Thyroid gland (tissue), 4 donors: Measurements from ENCODE around the gene ACAN. TPM values are rescaled to one million over a fixed set of nuclear protein-coding genes. Genes with fewer than 3 reads are reported as not detected.

ENCODE experiments used
- DNase-seq, 2 donors: peaks; one replicate each; pipeline ENCODE4 v3.0.0-alpha.2; 2019
- H3K27ac ChIP-seq, 3 donors: fragments of 200-600 bp; sonication (generic); 1 replicate in 2 of 3; 2 replicates in 1 of 3; pipeline ENCODE4 v1.5.1; 2016 to 2019; ENCODE audit warnings: mild to moderate bottlenecking in 1 of 3, moderate library complexity in 1 of 3
- H3K27me3 ChIP-seq: fragments of 200-600 bp; sonication (generic); one replicate; pipeline ENCODE4 v1.5.1; 2019
- H3K36me3 ChIP-seq, 2 donors: fragments of 200-600 bp; sonication (generic); one replicate each; pipeline ENCODE4 v1.5.1; 2016 to 2019
- H3K4me1 ChIP-seq, 2 donors: fragments of 200-600 bp; sonication (generic); one replicate each; pipeline ENCODE4 v1.5.1; 2017 to 2019
- H3K4me3 ChIP-seq, 3 donors: fragments of 200-600 bp; sonication (generic); replicated peaks in 1 of 3; 1 replicate in 2 of 3; 2 replicates in 1 of 3; pipeline ENCODE4 v1.5.1; 2016; ENCODE audit warnings: mild to moderate bottlenecking in 1 of 3
- H3K9me3 ChIP-seq: fragments of 200-600 bp; sonication (generic); one replicate; pipeline ENCODE4 v1.5.1; 2017
- POLR2A ChIP-seq, 2 donors: fragments of 450-650 bp; IDR thresholded peaks; one replicate each; pipeline ENCODE4 v1.6.1; 2017; ENCODE audit warnings: antibody characterized with exemption in 2 of 2, mild to moderate bottlenecking in 2 of 2, moderate library complexity in 1 of 2
- WGBS, 2 donors: methylation state at CpG; one replicate each; pipeline ENCODE4 v1.1.5; 2017; 5-methylcytosine and 5-hydroxymethylcytosine counted together
- intact Hi-C: fragments of 100-400 bp; cut with DNase I; formaldehyde crosslinking; loops from one replicate; pipeline ENCODE4 v1.15.1; 2023
- total RNA-seq, 4 donors: library from RNA; depleted of rRNA; stranded (reverse); fragments of >200 nt; gene quantifications; one replicate each; pipeline ENCODE4 v1.2.3, GENCODE V29; 2016
- TF ChIP-seq, protein P1 (sequence below), 6 experiments: fragments of 200-600 bp in 3 of 6; fragments of 450-650 bp in 3 of 6; sonication (generic) in 3 of 6; IDR thresholded peaks; one replicate each; pipeline ENCODE4 v1.5.1; 2016 to 2019; ENCODE audit warnings: antibody characterized with exemption in 6 of 6, mild to moderate bottlenecking in 2 of 6, inconsistent platforms in 1 of 6, moderate library complexity in 1 of 6

Gene ACAN
- total RNA-seq, 4 donors from 2014 or later, result 0.13 to 0.73 (median 0.25) TPM; not detected in 1

DNA sequence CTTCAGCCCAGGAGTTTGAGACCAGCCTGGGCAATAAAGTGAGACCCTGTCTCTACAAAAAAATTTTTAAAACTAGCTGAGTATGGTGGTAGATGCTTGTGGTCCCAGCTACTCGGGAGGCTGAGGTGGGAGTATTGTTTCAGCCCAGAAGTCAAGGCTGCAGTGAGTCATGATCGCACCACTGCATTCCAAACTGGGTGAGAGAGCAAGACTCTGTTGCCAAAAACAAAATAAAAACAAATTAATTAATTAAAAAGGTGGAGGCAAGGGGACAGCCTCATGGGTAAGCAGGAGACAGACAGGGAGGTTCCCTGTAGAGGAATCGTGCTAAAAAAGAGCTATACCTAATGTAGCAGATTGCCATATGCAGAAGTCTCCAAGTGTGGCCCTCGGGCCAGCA, 79.5 kb downstream of the ACAN start:
- intact Hi-C loops, result no loop called here
- Histone ChIP-seq H3K27ac (no peak overlapping the region), H3K27me3 (no peaks in the 10 kb centered on the region), H3K9me3 (no peaks in the 10 kb centered on the region), H3K4me3 (no peak overlapping the region), H3K4me1 (no peaks in the 10 kb centered on the region), H3K36me3 (no peaks in the 10 kb centered on the region)
- WGBS, 2 donors, result 70 to 89% methylated on average over 4 of the region's 4 CpGs
- DNase-seq, result no peak
- TF ChIP-seq, protein P1, sequence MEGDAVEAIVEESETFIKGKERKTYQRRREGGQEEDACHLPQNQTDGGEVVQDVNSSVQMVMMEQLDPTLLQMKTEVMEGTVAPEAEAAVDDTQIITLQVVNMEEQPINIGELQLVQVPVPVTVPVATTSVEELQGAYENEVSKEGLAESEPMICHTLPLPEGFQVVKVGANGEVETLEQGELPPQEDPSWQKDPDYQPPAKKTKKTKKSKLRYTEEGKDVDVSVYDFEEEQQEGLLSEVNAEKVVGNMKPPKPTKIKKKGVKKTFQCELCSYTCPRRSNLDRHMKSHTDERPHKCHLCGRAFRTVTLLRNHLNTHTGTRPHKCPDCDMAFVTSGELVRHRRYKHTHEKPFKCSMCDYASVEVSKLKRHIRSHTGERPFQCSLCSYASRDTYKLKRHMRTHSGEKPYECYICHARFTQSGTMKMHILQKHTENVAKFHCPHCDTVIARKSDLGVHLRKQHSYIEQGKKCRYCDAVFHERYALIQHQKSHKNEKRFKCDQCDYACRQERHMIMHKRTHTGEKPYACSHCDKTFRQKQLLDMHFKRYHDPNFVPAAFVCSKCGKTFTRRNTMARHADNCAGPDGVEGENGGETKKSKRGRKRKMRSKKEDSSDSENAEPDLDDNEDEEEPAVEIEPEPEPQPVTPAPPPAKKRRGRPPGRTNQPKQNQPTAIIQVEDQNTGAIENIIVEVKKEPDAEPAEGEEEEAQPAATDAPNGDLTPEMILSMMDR (IDR thresholded peaks at IDR 0.05), result no peak
- TF ChIP-seq POLR2A (IDR thresholded peaks at IDR 0.05), result no peak

DNA sequence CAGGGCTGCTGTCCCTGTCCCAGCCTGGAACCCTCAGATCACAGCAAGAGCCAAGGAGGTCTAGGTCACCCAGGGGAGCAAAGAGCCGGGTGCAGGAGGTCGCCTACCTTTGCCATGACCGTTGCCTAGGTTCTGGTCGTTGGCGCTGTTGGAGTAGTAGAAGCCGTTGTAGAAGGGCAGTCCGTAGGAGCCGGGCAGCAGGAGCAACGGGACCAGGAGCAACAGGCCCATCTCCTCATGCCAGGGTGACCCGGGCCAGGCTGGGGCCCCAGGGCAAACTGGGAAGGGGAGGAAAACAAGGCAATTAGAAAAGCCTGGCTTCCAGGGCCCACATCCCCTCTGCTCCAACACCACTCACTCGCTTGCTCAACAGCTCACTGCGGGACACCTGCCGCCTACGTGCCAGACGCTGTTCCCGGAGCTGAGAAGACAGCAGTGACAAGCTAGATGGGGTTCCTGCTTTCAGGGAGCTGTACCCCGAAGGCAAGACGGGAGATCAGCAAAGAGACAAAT, 83.9 kb downstream of the ACAN start:
- Histone ChIP-seq H3K4me1 (no peaks in the 10 kb centered on the region), H3K27ac (no peak overlapping the region), H3K27me3 (no peaks in the 10 kb centered on the region), H3K4me3 (no peak overlapping the region), H3K36me3 (no peaks in the 10 kb centered on the region), H3K9me3 (no peaks in the 10 kb centered on the region)
- TF ChIP-seq, protein P1 (IDR thresholded peaks at IDR 0.05), result no peak
- no peak for TF ChIP-seq POLR2A (IDR thresholded peaks at IDR 0.05)
- intact Hi-C loops, result no loop called here
- DNase-seq, result no peak
- WGBS, 2 donors, result 78 to 93% methylated on average over 16 to 18 of the region's 18 CpGs

DNA sequence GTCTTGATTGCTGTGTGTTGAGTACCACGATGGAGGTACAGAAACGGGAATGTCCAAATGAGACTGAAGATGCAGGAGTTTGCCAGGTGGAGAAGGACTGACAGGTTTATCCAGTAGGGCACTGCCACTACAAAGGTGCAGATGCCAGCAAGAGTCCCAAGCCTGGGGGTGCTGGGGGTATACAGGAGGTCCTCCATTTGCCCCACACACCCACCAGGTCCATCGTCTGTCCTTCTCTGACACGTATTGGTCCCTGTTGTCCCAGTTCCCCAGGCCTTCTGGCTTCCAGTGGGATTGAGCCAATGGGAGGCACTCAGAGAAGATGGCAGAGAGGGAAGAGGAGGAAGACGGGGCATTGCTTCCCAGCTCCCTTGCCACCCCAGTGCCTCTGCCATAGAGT, 85.5 kb downstream of the ACAN start:
- H3K4me1 ChIP-seq, result no peaks in the 10 kb centered on the region
- DNase-seq, result no peak
- no peak overlapping the region for H3K4me3 ChIP-seq
- no peaks in the 10 kb centered on the region for H3K36me3 ChIP-seq
- WGBS, 2 donors, result 91 to 95% methylated on average over 5 of the region's 5 CpGs
- H3K27me3 ChIP-seq, result no peaks in the 10 kb centered on the region
- intact Hi-C loops, result no loop called here
- H3K9me3 ChIP-seq, result no peaks in the 10 kb centered on the region
- H3K27ac ChIP-seq, result no peak overlapping the region
- TF ChIP-seq, protein P1 (IDR thresholded peaks at IDR 0.05), result no peak
- TF ChIP-seq POLR2A (IDR thresholded peaks at IDR 0.05), result no peak

DNA sequence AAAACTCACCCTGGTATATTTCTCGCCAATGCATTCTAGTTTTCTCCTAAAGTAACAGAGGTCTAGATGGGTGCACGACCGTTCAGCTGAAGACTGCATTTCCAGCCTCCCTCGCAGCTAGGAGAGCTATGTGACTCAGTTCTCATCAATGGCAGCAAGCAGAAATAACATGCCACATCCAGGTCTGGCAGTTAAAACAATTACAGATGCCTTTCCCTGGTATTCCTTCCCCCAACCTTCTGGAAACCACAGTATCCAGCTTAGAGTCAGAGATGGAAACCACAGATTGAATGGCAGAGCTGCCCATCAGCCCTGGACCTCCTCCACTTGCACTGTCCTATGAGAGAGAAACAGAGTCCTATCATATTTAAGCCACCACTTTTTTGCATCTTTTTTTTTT, 87.3 kb downstream of the ACAN start:
- no peaks in the 10 kb centered on the region for H3K9me3 ChIP-seq
- DNase-seq, result no peak
- H3K27ac ChIP-seq, result no peak overlapping the region
- H3K36me3 ChIP-seq, result no peaks in the 10 kb centered on the region
- no peak overlapping the region for H3K4me3 ChIP-seq
- WGBS, 2 donors, result 80 to 85% methylated on average over 4 of the region's 4 CpGs
- intact Hi-C loops, result loop anchor here (10.0 kb wide), 2 partner anchors 266 to 354 kb away; partner anchors contain the start of genes AEN and FANCI
- TF ChIP-seq, protein P1 (IDR thresholded peaks at IDR 0.05), result no peak
- no peak for TF ChIP-seq POLR2A (IDR thresholded peaks at IDR 0.05)
- H3K4me1 ChIP-seq, result peaks cover 8 to 15% of the 10 kb centered on the region in 2 donors
- H3K27me3 ChIP-seq, result no peaks in the 10 kb centered on the region

DNA sequence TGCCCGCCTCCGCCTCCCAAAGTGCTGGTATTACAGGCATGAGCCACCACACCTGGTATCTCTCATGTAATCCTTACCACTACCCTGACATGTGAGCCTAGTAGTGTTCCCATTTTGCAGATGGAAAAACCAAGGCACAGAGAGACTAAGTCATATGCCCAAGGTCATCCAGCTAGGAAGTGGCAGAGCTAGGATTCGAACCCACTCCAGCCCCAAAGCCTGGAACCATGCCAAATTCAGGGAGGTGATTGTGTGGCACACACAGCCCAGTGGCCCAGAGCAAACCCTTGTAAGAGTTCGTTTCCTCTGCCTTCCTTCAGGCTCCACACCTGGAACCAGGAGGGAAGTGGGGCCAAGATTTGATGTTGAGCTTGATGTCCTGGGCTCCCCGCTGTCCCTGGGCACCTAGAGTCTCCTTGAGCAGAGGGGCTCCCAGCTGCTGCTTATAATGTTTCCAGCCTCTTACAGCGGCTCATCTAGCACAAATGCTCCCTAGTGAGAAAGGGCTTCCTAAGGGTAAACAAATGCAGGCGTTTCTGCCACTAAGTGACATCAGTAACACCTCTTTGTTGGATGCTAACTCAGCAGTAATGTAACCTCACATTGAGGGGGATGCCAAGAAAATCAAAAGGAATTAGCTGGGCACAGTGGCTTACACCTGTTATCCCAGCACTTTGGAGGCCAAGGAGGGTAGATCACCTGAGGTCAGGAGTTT, 88.5 kb downstream of the ACAN start:
- intact Hi-C loops, result loop anchor here (10.0 kb wide), 2 partner anchors 267 to 353 kb away; partner anchors contain the start of genes AEN and FANCI
- Histone ChIP-seq H3K9me3 (no peaks in the 10 kb centered on the region), H3K27ac (no peak overlapping the region), H3K27me3 (no peaks in the 10 kb centered on the region), H3K4me1 (peaks cover 8 to 22% of the 10 kb centered on the region in 2 donors), H3K36me3 (no peaks in the 10 kb centered on the region), H3K4me3 (no peak overlapping the region)
- WGBS, 2 donors, result 69 to 81% methylated on average over 5 to 7 of the region's 7 CpGs
- no peak for DNase-seq
- TF ChIP-seq, protein P1 (IDR thresholded peaks at IDR 0.05), result no peak
- TF ChIP-seq POLR2A (IDR thresholded peaks at IDR 0.05), result no peak
